NCI-H1930 (cell line): Measurements from ENCODE around the gene TTLL13.

Experiments used
- DNase-seq, 2 experiments: peaks; one replicate each; lab custom pipeline; 2025; lab: John Stamatoyannopoulos, UW

The TTLL13 gene

DNA sequence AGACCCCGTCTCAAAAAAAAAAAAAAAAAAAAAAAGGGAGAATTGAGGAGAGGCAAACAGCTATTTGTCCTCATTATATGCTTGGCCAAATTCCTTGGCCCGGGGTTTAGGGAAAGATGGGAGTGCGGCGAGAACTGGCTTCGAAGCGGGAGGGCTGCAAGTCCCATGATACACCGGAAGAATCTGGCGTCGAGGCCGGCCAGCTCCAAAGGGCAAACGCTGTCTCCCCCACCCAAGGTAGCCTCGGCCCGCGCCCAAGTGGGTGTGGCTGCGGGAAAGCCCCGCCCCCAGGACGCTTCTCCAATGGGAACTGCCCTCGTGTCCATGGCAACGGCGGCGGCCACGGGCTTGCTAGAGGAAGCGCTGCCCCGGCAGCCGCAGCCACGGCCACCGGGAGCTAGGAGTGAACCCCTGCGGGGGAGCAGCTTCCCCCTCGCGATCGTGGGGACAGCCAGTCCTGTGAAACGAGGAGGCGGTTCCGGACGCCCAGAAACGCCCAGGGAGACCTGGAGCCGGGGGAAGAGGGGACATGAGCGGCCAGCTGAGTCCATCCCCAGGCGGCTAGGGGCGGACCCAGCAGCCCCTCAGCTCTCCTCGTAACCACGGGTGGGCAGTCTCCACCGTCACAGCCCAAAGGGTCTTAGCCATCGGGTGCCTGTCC, at the start of gene TTLL13:
Gene TTLL13, plus strand, starts transcription at position 354 of the 661 bp plus-strand sequence. CDS start 1,075 bp downstream, outside the sequence.
- peak; percentile 52 to 78 for DNase-seq

GRCh38 chr15:90200534-90201129, 48.7 kb upstream of the TTLL13 start:
- no peak for DNase-seq

DNA sequence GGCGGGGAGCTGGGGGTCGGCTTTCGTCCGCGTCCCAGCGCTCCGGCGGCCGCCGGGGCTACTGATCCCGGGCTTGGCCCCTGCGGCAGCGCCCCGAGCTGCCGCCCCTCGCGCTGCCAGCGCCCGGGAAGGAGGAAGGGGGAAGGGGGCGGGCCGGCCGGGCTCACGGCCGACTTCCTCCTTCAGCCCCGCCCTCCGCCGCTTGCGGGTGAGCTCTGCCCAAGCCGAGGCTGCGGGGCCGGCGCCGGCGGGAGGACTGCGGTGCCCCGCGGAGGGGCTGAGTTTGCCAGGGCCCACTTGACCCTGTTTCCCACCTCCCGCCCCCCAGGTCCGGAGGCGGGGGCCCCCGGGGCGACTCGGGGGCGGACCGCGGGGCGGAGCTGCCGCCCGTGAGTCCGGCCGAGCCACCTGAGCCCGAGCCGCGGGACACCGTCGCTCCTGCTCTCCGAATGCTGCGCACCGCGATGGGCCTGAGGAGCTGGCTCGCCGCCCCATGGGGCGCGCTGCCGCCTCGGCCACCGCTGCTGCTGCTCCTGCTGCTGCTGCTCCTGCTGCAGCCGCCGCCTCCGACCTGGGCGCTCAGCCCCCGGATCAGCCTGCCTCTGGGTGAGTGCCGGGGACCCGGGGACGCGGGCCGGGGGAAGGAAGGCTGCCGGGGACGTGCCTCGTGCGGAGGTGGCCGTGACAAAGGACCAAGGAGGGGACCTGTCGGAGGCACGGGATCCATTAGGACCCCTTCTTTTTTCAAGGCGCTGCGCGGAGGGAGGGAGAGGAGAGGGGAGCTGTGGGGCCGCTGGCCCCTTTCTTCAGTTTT, 48.0 kb upstream of the TTLL13 start, which contains the start of gene SEMA4B:
Gene SEMA4B, plus strand, starts transcription at position 201 of the 814 bp plus-strand sequence. Its CDS starts 249 bp downstream, at position 450.
- DNase-seq: peak; percentile 20 to 43

GRCh38 chr15:90201944-90202375, 47.4 kb upstream of the TTLL13 start:
- no peak for DNase-seq

GRCh38 chr15:90202929-90203328, 46.4 kb upstream of the TTLL13 start:
- no peak for DNase-seq

DNA sequence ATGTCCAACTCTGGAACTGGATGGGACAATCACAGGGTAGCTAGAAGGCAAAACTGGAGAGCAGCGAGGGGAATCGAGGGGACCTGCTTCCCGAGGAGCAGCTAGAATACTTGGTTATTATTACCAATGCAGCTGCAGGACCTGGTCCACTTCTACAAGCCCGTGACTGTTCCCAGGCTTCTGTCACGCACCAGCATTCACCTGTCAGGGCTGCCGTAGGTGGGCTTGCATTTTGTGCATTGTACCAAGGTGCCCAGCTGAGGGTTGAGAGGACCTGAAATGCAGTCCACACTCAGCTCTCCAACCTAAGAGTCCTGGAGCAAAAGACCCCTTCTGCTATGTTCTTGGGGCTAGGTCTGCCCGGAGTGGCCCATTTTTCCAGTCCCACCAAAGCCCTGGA, 45.9 kb upstream of the TTLL13 start:
- no peak for DNase-seq

DNA sequence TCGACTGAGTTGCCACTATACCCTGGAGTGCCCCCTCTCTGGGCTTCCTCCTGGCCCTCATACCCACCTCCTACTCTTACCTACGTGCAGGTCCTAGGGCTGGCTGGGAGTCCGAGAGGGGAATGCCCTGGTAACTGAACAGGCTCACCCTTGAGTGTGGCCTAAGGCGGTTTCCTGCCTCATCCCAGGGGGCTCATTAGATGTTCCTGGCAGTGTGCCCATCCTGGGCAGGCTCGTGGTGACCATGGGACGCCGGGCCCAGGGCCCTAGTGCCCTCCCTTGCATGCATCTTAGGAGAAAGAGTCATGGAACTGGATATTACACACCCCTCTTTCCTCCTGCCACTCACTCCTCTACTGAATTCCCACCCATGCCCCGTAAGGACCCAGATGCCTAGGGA, 45.4 kb upstream of the TTLL13 start:
- DNase-seq: no peak

DNA sequence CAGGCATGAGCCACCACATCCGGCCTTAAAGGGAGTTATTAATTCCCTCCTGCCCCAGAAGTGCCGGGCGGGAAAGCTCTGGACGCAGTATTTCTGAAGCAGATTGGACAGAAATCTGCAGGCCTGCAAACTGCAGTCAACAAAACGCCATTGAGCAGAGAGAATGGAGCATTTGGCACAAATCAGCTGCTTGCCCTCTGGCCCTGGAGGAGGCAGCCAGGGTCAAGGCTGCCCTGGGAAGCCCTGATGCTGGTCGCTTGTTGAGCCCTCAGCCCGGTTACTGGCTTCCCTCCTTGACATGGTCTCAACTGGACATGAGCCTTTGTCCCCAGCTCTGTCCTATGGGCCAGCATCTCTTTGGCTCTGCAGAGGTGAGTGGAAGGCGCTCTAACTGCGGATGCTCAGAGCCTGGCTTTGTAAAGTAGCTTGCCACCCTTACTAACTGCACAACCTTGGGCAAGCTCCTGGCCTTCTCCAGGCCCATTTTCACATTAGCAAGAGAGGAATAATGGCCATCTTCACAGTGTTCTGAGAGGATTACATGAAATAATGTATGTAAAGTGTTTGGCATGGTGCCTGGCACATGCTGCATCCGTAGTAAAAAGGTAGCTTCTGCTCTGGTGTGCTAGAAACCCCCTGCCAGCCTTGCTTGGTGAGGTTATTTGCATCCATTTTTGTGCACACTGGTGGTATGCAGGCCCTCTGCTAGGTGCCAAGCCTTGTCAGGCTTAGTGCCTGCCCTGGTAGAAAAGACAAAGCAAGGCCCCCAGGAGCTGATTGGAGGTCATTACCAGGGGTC, 44.1 kb upstream of the TTLL13 start:
- DNase-seq: no peak

DNA sequence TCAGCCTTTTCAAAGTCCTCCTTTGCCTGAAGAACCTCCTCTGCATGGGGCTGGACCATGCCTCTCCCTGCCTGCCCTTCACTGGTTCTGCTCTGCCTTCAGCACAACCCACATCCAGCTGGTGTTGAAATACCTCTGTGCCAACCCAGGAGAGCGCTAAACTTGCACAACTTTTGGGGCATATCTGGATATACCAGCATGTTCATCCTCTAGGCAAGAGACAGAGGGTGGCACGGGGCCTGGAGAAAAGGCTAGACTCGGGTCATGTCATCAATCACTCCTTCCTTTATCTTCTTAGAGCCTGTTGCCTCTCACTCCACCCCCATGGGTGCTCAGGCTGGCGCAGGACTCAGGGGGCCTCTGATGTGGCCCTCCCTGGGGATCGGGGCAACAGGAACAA, 43.5 kb upstream of the TTLL13 start:
- no peak for DNase-seq

DNA sequence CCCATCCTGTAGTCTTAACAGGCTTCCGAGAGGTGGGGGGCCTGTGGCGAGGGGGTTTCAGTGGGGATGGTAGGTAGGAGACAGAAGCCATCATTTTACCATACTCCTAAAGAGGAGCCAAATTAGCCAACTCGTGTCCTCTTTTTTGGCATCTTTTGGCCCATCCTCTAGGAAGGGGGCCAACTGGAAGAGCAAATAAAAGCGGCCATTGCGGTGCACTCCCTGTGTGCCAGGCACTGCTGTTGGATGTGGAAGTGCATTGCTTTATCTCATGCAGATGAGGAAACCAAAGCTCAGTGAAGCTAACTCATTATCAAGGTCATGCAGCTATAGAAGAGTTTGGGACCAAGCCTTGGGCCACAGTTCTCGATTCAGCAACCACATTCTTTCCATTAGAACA, 42.1 kb upstream of the TTLL13 start:
- no peak for DNase-seq

- no peak for DNase-seq
Observed at GRCh38 chr15:90208356-90208755, 41.0 kb upstream of the TTLL13 start.

DNA sequence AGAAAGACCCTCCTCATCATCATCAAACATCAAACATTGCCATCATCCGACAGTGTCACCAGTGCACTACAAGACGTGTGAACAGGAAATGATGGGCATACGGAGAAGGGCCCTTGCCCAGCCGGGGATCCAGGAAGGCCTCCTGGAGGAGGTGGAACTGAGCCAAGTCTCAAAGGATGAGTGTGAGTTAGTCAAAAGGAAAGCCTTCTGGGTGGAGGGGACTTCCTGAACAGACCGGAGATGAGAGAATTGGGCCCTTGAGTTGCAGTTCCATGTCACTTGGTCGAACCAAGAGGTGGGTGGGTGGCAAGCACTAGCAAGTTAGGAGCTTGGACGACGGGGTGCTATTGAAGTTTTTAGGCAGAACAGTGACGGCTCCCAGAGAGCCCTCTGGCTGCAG, 39.8 kb upstream of the TTLL13 start:
- DNase-seq: no peak

DNA sequence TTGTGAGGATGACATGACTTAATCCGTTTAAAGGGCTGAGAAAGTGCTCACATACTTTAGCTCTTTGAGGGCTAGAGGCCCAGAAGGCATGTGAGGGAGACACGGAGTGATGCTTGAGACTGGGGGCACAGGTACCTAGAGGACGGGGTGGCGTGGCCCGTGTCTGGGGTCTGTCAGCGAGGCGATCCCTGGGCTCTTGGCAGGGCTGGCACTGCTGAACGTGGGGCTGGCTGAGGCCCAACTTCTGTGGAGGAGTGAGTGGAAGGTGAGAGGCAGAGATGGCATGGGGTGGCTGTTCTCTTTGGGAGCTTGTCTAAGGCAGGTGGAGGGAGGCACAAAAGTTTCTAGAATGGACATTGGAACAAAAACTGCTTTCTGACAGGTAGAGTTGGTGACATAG, 38.8 kb upstream of the TTLL13 start:
- DNase-seq: no peak

DNA sequence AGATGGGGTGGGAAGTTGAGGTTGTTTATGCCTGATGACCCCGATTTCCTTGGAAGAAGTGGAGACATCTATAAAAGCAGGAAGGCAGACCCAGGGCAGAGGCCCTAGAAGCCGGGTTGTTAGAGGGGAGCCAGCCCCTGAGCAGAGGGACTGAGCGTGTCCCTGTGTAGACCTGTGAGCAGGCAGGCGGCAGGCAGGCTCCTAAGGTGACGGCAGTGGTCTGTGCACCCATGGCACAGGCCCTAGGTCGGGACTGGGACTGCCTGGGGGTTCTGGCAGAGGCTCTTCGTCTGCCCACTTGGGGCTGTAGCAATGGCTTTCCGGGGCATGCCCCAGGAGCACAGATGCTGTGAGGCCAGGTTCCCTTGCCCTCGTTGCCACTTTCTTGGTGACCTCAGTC, 38.3 kb upstream of the TTLL13 start:
- DNase-seq: no peak

DNA sequence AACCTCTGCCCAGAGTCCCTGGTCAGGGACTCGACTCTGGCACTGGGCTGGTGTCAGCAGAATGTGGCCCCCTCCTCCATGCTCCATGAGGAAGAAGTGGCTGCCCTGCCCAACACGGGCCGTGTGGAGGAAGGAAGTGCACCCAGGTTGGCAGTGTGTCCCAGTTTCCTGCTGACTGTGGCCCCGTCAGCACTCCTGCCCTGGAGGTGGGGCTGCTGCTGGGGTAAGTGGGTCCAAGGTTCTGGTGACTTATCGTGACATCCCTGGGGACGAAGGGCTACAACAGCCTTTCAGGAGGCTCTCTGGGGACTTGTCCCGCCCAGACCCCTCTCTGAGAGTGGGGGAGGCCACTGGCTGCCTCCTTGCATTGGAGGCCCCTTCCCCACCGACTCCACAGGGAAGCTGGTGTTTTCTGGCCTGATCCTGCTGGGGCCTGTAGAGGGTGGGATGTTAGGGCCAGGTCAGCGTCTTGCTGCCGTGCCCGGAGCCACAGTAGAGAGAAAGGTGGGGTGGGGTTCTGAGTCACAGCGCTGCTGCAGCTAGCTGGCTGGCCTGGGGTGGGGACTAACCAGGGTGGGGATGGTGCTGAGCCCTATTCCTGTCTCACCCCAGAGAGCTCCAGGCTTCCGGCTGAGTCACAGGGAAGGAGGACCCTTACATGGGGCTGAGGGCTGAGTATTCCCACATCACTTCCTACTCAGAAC, 37.8 kb upstream of the TTLL13 start:
- no peak for DNase-seq

DNA sequence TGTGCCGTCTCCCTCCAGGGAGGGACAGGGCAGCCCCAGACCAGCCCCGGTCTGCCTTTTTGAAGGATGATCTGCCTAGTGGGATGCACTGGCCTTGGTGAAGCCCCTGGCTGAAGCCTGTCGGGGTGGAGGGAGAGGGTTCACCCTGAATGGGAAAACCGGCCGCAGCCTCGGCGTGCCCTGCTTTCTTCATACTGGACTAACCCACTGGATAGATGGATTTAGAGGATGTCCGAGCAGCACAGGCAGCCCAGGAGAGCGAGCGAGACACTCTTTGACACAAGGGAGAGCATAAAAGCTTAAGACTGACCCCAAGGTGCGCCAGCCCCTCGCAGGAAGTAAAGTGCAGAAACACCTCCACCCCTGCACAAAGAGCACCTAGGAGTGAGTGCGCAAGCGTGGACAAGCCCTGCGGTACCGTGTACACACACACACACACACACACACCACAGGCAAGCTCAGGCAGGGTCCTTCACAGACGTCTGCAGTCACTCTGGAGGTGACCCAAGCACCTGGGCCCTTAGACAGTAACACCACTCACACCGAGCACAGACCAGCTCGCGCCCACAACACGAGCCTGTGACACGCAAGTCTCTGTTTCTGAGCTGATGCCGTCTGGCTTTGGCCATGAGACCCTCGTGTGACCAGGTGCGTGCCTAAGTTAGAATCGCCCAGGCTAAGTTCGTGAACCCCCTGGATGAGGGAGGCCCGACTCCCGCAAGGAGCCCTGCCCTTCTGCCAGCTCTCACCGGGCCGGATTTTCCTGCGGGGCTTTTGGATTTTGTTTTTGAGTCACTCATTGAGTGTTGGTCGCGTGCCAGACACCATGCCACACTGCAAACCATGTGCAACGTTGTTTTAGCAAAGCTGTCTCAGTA, 36.9 kb upstream of the TTLL13 start:
- DNase-seq: no peak

DNA sequence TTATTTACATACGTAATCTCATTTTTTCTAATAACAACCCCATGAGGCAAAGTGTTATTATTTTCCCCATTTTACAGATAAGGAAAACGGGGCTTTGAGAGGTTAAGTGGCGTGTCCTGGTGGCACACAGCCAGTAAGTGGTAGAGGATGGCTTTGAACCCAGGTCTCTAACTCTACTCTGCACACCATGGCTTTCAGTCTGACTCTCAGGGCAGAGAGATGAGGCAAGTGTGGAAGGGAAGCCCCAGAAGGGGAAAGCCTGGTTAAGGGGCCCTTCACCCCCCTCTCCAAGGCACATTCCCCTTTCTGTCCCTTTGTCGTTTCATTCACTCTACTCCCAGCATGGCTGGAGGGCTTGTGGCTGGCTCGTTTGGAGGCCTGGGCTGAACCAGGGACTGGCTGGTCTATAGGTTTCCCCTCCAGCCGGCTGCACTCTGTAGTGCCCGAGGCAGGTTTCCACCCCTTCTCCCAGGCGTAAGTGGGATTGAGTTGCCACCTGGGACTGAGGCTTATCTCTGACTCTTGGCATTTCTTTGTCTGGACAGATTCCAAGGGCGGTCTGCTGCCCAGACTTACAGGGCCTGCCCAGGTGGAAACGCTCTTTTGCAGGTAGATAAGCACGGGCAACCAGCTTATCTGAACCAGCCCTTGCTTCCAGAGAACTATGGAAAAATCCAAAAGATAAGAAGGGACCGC, 36.1 kb upstream of the TTLL13 start:
- DNase-seq: no peak

DNA sequence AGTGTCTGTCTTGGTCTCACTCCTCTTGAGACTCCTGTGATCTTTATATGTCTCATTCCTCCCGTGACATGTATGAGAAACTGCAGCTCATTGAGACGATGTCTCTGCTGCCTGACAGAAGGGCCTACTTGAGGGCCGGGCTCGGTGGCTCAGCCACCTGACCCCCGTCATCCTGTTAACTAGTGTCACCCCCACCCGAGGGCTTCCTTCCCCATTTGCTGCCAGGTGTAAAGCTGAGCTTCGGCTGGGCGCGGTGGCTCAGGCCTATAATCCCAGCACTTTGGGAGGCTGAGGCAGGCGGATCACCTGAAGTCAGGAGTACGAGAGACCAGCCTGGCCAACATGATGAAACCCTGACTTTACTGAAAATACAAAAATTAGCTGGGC, 35.5 kb upstream of the TTLL13 start:
- no peak for DNase-seq

GRCh38 chr15:90214553-90215196, 34.7 kb upstream of the TTLL13 start:
- no peak for DNase-seq
